GM15510 (cell line): ENCODE measurements around the gene DNAJC1.

Source experiments
- POLR2A ChIP-seq: IDR thresholded peaks from 3 replicates; pipeline ENCODE4 v1.6.1; 2011; ENCODE audit warnings: borderline replicate concordance; ENCODE audit not compliant: insufficient read length; ENCODE audit errors: extremely low read depth

DNAJC1 gene

GRCh38 chr10:21978191-21978862, 25.2 kb downstream of the DNAJC1 start:
- TF ChIP-seq POLR2A = no peak

GRCh38 chr10:21976739-21977138, 26.8 kb downstream of the DNAJC1 start:
- TF ChIP-seq POLR2A = no peak

- no peak for TF ChIP-seq POLR2A
Measured at GRCh38 chr10:21976280-21976679, 27.2 kb downstream of the DNAJC1 start.

- TF ChIP-seq POLR2A = no peak
Measured at GRCh38 chr10:21975378-21975990, 28.0 kb downstream of the DNAJC1 start.

GRCh38 chr10:21972584-21972983, 30.9 kb downstream of the DNAJC1 start:
- no peak for TF ChIP-seq POLR2A

GRCh38 chr10:21969326-21970287, 33.9 kb downstream of the DNAJC1 start:
- TF ChIP-seq POLR2A = no peak

GRCh38 chr10:21964983-21965665, 38.4 kb downstream of the DNAJC1 start:
- no peak for TF ChIP-seq POLR2A

- no peak for TF ChIP-seq POLR2A
Measured at GRCh38 chr10:21962358-21962757, 41.2 kb downstream of the DNAJC1 start.

GRCh38 chr10:21961847-21962246, 41.7 kb downstream of the DNAJC1 start:
- no peak for TF ChIP-seq POLR2A

- no peak for TF ChIP-seq POLR2A
Measured at GRCh38 chr10:21959998-21960397, 43.5 kb downstream of the DNAJC1 start.

GRCh38 chr10:21954690-21955089, 48.8 kb downstream of the DNAJC1 start:
- no peak for TF ChIP-seq POLR2A

GRCh38 chr10:21954132-21954531, 49.4 kb downstream of the DNAJC1 start:
- no peak for TF ChIP-seq POLR2A

GRCh38 chr10:21953585-21954057, 49.9 kb downstream of the DNAJC1 start:
- no peak for TF ChIP-seq POLR2A

GRCh38 chr10:21950566-21950965, 53.0 kb downstream of the DNAJC1 start:
- no peak for TF ChIP-seq POLR2A
